Measurements from ENCODE around the gene SH3RF3. TPM values are rescaled to one million over a fixed set of nuclear protein-coding genes. Genes with fewer than 3 reads are reported as not detected.

Gene SH3RF3
- total and polyA plus RNA-seq, 2 of the 13 experiments (the other 11 are each of a cell fraction or from before 2014, with no cell fraction given): 0.04 TPM; not detected in 1

DNA sequence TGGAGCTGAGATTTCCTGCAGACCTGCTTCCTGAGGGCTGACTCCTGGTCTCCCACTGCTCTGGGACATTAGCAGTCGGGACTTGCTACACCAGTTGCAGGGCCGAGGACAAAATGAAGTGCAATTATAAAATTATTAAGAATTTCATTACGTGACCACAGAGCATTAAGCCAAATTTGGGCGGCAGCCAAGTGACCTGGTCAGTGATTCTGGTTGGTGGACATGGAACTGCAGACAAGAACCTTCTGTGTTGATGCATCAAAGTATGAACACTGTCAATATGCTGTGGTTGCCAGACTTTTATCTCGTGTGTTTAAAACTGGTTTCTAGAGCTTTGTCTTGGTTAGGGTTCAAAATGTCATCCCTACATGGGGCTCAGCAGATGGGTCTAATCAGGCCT lies 24.8 kb downstream of the SH3RF3 start:
- in situ Hi-C loops (cut with HindIII; ENCODE audit: extremely low pct_ligation_motif_present, low pct_unique_long_range_greater_than_20kb): no loop called here
- intact Hi-C loops (cut with micrococcal nuclease; ENCODE audit: unreplicated experiment): no loop called here
- H3K27me3 ChIP-seq (ENCODE audit: control insufficient read depth in 1 of 2, insufficient read depth in 2 of 2, low read length in 2 of 2): peaks cover 0 to 3% of the 10 kb centered on the region in 2 experiments; a peak in 1 of 5 replicates
- no peaks in the 10 kb centered on the region for H3K4me1 ChIP-seq (ENCODE audit: insufficient read depth, low read length)
- TF ChIP-seq, protein P1, sequence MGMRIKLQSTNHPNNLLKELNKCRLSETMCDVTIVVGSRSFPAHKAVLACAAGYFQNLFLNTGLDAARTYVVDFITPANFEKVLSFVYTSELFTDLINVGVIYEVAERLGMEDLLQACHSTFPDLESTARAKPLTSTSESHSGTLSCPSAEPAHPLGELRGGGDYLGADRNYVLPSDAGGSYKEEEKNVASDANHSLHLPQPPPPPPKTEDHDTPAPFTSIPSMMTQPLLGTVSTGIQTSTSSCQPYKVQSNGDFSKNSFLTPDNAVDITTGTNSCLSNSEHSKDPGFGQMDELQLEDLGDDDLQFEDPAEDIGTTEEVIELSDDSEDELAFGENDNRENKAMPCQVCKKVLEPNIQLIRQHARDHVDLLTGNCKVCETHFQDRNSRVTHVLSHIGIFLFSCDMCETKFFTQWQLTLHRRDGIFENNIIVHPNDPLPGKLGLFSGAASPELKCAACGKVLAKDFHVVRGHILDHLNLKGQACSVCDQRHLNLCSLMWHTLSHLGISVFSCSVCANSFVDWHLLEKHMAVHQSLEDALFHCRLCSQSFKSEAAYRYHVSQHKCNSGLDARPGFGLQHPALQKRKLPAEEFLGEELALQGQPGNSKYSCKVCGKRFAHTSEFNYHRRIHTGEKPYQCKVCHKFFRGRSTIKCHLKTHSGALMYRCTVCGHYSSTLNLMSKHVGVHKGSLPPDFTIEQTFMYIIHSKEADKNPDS (CRISPR knock-in tag; IDR thresholded peaks at IDR 0.05): no peak
- no peak for TF ChIP-seq PHF20 (CRISPR knock-in tag; IDR thresholded peaks at IDR 0.05)
- TF ChIP-seq ZNF225 (CRISPR knock-in tag; IDR thresholded peaks at IDR 0.05): no peak
- TF ChIP-seq KLF12 (CRISPR knock-in tag; IDR thresholded peaks at IDR 0.05; ENCODE audit: borderline replicate concordance): no peak
- no peak for TF ChIP-seq ZNF572 (CRISPR knock-in tag; IDR thresholded peaks at IDR 0.05)
- no peak for TF ChIP-seq ATF7-NPFF (CRISPR knock-in tag; IDR thresholded peaks at IDR 0.05; ENCODE audit: low read depth)
- TF ChIP-seq, protein P2, sequence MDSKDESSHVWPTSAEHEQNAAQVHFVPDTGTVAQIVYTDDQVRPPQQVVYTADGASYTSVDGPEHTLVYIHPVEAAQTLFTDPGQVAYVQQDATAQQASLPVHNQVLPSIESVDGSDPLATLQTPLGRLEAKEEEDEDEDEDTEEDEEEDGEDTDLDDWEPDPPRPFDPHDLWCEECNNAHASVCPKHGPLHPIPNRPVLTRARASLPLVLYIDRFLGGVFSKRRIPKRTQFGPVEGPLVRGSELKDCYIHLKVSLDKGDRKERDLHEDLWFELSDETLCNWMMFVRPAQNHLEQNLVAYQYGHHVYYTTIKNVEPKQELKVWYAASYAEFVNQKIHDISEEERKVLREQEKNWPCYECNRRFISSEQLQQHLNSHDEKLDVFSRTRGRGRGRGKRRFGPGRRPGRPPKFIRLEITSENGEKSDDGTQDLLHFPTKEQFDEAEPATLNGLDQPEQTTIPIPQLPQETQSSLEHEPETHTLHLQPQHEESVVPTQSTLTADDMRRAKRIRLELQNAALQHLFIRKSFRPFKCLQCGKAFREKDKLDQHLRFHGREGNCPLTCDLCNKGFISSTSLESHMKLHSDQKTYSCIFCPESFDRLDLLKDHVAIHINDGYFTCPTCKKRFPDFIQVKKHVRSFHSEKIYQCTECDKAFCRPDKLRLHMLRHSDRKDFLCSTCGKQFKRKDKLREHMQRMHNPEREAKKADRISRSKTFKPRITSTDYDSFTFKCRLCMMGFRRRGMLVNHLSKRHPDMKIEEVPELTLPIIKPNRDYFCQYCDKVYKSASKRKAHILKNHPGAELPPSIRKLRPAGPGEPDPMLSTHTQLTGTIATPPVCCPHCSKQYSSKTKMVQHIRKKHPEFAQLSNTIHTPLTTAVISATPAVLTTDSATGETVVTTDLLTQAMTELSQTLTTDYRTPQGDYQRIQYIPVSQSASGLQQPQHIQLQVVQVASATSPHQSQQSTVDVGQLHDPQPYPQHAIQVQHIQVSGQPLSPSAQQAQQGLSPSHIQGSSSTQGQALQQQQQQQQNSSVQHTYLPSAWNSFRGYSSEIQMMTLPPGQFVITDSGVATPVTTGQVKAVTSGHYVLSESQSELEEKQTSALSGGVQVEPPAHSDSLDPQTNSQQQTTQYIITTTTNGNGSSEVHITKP (CRISPR knock-in tag; IDR thresholded peaks at IDR 0.05; ENCODE audit: low read depth): no peak
- TF ChIP-seq SKI (IDR thresholded peaks at IDR 0.05; ENCODE audit: partially characterized antibody): no peak
- no peak for TF ChIP-seq ZNF331 (CRISPR knock-in tag; IDR thresholded peaks at IDR 0.05)
- TF ChIP-seq CEBPB (IDR thresholded peaks at IDR 0.05; ENCODE audit: borderline replicate concordance, low read depth, low read length): no peak
- TF ChIP-seq ZBTB20 (CRISPR knock-in tag; IDR thresholded peaks at IDR 0.05; ENCODE audit: borderline replicate concordance, low read depth): no peak
- TF ChIP-seq, protein P3, sequence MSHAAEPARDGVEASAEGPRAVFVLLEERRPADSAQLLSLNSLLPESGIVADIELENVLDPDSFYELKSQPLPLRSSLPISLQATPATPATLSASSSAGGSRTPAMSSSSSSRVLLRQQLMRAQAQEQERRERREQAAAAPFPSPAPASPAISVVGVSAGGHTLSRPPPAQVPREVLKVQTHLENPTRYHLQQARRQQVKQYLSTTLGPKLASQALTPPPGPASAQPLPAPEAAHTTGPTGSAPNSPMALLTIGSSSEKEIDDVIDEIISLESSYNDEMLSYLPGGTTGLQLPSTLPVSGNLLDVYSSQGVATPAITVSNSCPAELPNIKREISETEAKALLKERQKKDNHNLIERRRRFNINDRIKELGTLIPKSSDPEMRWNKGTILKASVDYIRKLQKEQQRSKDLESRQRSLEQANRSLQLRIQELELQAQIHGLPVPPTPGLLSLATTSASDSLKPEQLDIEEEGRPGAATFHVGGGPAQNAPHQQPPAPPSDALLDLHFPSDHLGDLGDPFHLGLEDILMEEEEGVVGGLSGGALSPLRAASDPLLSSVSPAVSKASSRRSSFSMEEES (CRISPR knock-in tag; IDR thresholded peaks at IDR 0.05): no peak
- TF ChIP-seq ZNF180 (CRISPR knock-in tag; IDR thresholded peaks at IDR 0.05; ENCODE audit: borderline replicate concordance, low read depth): no peak
- POLR2A ChIA-PET: no interaction called here
- H3K27ac ChIP-seq (ENCODE audit: extremely low read length, insufficient read depth, low read length): no peak overlapping the region
- no peak for FAIRE-seq
- CTCF ChIA-PET (ENCODE audit: low intra/inter-chr PET ratio, low total read pairs): no interaction called here
- H3K9me3 ChIP-seq (ENCODE audit: low read length): no peaks in the 10 kb centered on the region
- H3K4me3 ChIP-seq (replicated peaks in 1 of 3; ENCODE audit: insufficient read depth in 1 of 3, low read depth in 2 of 3, low read length in 3 of 3): no peak overlapping the region
- ATAC-seq: no peak
- WGBS (ENCODE audit: low lambda C conversion rate): 42% methylated on average over 5 of the region's 5 CpGs
- no peak overlapping the region for H2AFZ ChIP-seq (ENCODE audit: low read length)
- no peaks in the 10 kb centered on the region for H3K79me2 ChIP-seq (ENCODE audit: insufficient read depth, low read length)
- no peaks in the 10 kb centered on the region for H4K20me1 ChIP-seq (ENCODE audit: insufficient read depth, low read length)
- H3K9ac ChIP-seq (ENCODE audit: insufficient read depth, low read depth, low read length): no peak overlapping the region
- no TSS peak for BruUV-seq (replicated peaks)
- H3K36me3 ChIP-seq (replicated peaks in 1 of 2; ENCODE audit: control insufficient read depth in 1 of 2, insufficient read depth in 2 of 2, low read length in 2 of 2): no peaks in the 10 kb centered on the region
- DNase-seq (ENCODE audit: low spot score): no peak
- no peak overlapping the region for H3K4me2 ChIP-seq (ENCODE audit: low read depth, low read length)
